GM12874 (cell line): Measurements from ENCODE around the gene TRPV5.

Source experiments
- CTCF ChIP-seq: IDR thresholded peaks from 2 replicates; pipeline ENCODE4 v1.5.1; 2011; ENCODE audit warnings: low read depth, mild to moderate bottlenecking, control low read depth, low read length, moderate library complexity; ENCODE audit not compliant: insufficient read depth

Gene TRPV5

DNA sequence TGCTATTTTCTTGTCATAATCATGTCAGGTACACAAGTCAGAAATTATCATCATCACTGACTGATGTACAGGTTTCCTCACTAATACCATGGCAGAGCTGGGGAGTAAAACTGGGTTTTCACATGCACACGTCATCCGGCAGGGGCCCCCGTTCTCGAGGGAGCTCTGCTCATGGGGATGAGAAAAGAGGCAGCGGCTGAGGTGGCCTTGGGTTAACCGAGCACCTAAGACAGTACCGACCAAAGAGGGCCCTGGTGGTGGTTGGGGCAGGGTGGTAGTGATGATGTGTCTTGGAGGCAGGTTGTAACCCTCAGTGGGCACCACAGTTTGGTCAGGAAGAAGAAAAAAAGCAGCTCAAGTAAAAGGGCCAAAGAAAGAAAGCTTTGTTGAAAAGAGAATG is 35.9 kb downstream of the TRPV5 start:
- TF ChIP-seq CTCF = no peak

DNA sequence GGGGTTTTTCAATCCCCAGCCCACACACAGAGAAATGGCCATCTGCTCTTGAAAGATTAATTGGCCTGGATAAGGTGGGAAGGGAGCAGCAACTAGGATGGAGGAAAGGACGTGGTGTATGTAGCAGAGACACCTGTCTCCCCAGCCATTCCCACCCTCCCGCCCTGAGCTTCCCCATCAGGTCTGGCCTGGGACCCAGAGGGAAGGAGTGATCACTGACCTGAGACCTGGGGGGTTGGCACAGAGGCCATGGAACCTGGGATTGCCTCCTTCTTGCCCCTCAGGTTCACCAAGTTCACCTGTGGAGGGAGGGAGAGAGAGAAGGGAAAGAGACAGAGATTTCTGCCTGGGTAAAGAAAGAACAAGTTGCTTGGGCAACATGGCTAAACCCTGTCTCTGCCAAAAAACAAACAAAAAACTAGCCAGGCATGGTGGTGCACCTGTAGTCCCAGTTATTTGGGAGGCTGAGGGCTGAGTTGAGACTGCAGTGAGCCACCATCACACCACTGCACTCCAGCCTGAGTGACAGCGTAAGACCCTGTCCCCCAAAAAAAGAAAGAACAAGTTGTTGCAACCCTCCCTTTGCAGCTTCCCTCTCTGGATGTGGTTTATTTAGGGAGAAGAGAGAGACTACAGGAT is 36.7 kb downstream of the TRPV5 start:
- TF ChIP-seq CTCF = no peak

- TF ChIP-seq CTCF = no peak
These were observed 37.4 kb downstream of the TRPV5 start for GRCh38 chr7:142896151-142896550.

DNA sequence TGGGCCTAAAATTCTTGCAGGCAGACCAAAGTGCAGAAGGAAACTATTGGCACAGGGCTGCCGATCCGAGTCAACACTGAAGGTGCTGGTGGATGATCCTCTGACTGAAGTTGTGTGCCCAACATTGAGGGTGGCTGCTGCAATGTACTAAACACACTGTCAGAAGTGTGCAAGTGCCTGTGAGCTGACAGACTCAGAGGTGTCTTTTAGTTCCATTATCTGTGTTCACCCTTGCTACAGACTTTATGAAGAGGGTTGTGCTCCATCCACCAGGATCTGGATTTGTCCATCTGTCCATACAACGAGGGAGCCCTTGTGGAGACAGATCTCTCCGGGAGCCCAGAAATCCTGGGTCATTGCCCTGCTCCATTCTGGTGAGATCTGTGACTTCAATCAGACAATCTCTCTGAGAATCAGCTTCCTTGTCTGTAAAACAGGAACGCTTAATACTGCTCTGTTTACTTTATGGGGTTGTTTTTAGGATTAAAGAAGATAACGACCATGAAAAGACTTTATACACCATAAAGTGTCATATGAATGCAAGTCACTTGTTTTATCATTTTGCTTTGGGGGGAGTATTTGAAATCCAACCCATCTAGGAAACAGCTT is 38.5 kb downstream of the TRPV5 start:
- no peak for TF ChIP-seq CTCF

DNA sequence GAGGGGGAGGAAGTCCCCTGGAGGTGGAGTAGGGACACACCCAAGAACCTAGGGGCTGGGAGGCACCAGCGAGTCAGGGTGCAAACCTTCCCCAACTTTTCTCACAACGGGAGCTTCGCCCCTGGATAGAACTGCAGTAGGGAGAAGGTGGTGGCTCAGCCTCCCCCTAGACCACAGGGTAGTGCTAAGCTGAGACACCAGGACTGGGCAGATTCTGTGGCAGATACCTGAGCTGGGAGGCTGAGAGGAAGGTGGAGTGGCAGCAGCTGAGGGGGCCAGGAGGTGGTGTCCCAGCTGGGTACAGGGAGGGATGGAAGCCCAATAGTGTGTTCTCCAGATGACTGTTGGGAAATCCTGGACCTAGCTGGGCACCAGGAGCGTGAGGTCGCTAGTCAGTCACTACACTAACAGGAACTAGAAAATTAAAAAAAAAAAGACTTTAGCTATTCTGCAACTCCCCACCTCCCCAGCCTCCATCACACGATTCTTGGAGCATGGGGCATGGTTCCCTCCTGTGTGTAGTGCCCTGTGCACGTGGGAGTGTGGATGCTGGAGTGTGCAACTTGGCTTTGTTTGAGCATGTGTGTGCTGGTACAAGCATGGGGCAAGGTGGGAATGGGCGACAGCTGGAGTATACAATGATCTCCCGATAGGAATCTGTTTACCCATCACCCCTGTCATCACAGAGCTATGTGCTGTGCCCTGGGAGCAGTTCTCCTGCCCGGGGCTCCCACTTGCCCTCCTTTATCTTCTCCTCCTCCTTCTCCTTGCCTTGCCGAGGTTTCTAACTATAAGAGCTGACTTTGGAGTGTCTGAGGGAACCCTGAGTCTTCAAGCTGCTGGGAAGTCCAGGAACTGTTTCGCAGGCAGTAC is 39.2 kb downstream of the TRPV5 start:
- TF ChIP-seq CTCF = no peak

- no peak for TF ChIP-seq CTCF
These were observed 40.6 kb downstream of the TRPV5 start for GRCh38 chr7:142892951-142893350.

DNA sequence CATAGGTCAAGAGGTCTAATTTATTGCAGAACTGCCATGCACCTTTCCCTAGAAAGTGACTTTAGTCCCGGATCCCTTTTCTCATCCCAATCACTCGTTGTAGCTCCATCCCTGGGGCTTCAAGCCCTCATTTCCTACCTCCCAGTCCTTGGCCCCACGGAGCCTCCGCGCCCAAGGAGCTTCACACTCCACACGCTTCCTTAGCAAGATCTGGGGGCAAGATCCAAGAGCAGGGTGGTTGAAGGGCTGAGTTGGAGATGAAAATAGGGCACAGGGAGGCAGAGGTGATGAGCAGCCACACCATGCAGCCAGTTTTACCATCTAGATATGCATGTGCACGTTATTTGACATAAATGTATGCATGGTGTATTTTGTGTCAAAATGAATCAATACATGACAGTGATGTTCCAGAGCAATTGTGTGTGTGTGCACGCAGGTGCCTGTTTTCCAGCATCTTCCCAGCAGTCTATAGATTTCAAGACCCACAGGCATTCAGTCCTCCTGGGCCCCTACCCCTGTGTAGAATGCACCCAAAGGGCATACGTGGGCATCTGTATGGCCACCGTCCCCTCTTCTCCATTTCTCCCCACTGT is 42.0 kb downstream of the TRPV5 start:
- TF ChIP-seq CTCF = no peak
